ENCODE results near the gene ITPK1.

ITPK1 gene

DNA sequence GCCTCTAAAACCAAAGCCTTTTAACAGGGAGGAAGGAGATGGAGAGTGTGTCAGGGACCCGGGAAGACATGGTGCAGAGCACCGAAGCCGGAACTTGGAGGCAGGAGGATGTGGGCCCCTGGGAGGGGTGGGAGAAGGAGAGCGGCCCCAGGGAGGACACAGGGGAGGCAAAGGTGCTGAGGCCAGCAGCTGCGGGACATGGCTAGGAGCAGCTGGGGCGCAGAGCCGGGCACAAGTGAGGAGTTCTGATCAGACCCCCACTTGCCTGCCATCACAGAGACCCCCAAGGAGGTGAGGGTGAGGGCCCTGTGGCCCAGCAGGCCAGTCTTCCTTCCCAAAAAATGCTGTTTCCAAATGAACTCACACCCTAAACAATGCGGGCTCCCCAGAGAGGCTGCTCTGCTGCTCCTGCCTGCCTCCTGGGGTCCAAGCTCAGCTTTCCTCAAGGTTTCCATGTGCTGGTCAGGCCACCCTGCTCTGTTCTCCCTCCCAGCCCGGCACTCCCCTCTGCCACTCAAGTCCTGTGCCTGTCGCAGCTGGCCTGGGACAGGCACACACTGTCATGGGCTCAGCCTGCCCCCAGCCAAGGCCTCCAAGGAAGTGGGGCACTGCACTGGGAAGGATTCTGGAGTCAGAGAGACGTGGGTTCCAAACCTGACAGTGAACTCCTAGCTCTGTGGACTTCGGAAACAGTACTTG lies 168.7 kb downstream of the ITPK1 start:
- Histone ChIP-seq H4K20me1 (ENCODE audit: insufficient read depth) (no peaks in the 10 kb centered on the region), H3K4me1 (ENCODE audit: low read depth, poor library complexity, severe bottlenecking) (peaks cover under 1% of the 10 kb centered on the region), H2AFZ (ENCODE audit: low read depth) (no peak overlapping the region), H3K27ac (no peak overlapping the region), H3K9ac (no peak overlapping the region), H3K4me3 (IDR thresholded peaks at IDR 0.05; ENCODE audit: insufficient read depth, low read depth, low read length) (no peak overlapping the region), H3K79me2 (ENCODE audit: insufficient read depth, low read depth) (no peaks in the 10 kb centered on the region), H3K36me3 (ENCODE audit: insufficient read depth) (no peaks in the 10 kb centered on the region), H3K27me3 (ENCODE audit: insufficient read depth, low read depth) (no peaks in the 10 kb centered on the region), H3K4me2 (no peak overlapping the region)
- TF ChIP-seq, protein P1, sequence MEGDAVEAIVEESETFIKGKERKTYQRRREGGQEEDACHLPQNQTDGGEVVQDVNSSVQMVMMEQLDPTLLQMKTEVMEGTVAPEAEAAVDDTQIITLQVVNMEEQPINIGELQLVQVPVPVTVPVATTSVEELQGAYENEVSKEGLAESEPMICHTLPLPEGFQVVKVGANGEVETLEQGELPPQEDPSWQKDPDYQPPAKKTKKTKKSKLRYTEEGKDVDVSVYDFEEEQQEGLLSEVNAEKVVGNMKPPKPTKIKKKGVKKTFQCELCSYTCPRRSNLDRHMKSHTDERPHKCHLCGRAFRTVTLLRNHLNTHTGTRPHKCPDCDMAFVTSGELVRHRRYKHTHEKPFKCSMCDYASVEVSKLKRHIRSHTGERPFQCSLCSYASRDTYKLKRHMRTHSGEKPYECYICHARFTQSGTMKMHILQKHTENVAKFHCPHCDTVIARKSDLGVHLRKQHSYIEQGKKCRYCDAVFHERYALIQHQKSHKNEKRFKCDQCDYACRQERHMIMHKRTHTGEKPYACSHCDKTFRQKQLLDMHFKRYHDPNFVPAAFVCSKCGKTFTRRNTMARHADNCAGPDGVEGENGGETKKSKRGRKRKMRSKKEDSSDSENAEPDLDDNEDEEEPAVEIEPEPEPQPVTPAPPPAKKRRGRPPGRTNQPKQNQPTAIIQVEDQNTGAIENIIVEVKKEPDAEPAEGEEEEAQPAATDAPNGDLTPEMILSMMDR (conservative IDR thresholded peaks at IDR 0.05; ENCODE audit: low read depth, low read length): no peak

DNA sequence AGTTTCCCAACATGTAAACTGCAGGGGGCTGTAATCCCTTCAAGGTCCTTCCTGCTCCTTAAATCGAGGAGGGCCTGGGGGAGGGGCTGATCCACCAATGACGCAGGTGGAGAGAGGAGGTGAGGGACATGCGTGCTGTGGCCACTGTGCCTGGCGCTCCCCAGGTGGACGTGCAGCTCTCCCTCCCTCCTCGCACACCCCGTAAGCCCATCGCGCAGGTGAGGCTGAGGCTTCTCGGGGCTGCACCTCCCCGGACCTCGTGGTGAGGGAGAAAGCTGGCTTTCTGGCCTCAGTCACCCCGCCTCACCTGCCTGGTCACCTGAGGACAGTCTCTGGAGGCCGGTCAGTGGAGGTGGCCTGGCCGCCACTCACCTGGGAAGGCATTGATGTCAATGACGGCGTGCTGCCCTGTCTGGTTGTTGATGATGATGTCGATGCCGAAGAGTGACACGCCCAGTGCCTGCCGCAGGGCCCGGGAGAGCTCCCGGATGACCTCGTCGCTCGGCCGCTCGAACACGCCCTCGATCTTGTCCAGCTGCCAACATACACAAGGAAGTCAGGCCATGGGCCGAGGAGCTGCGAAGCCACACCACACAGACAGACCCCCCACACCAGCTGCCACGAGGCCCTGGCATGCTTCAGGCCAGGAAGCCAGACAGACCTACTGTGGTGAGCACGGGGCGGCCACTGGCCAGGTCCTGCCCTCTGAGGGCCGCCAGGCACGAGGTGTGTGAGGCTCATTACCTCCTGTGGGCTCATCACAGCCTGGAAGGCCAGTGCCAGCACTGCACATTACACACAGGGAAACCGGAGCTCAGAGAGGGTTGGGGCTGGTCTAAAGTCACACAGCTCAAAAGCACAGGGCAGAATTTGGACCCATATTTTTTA lies 169.5 kb downstream of the ITPK1 start:
- Histone ChIP-seq H2AFZ (ENCODE audit: low read depth) (no peak overlapping the region), H3K4me2 (no peak overlapping the region), H3K4me3 (IDR thresholded peaks at IDR 0.05; ENCODE audit: insufficient read depth, low read depth, low read length) (no peak overlapping the region), H3K36me3 (ENCODE audit: insufficient read depth) (no peaks in the 10 kb centered on the region), H3K9ac (no peak overlapping the region), H3K79me2 (ENCODE audit: insufficient read depth, low read depth) (no peaks in the 10 kb centered on the region), H3K27me3 (ENCODE audit: insufficient read depth, low read depth) (no peaks in the 10 kb centered on the region), H4K20me1 (ENCODE audit: insufficient read depth) (no peaks in the 10 kb centered on the region), H3K4me1 (ENCODE audit: low read depth, poor library complexity, severe bottlenecking) (no peaks in the 10 kb centered on the region), H3K27ac (no peak overlapping the region)
- TF ChIP-seq, protein P1 (conservative IDR thresholded peaks at IDR 0.05; ENCODE audit: low read depth, low read length): no peak

DNA sequence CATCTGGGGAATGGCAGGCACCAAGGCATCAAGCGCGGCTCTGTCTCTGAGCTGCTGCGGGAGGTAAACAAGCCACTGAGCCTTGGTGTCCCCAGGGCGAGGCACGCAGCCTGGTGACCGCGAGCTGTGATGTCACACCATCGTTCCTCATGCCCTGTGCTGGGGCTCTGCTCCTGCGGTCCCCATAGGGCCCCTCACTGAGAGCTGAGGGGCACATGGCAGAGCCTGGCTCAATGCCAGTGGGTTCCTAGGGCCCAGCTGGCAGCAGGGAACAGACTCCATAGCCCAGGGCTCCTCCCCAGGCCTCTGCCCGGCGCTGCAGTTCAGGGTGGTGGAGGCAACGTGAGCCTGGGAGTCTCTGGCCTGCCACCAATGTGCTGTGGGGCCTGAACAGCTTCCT lies 170.2 kb downstream of the ITPK1 start:
- Histone ChIP-seq H3K9ac (no peak overlapping the region), H3K27ac (no peak overlapping the region), H3K4me3 (IDR thresholded peaks at IDR 0.05; ENCODE audit: insufficient read depth, low read depth, low read length) (no peak overlapping the region), H3K79me2 (ENCODE audit: insufficient read depth, low read depth) (no peaks in the 10 kb centered on the region), H3K27me3 (ENCODE audit: insufficient read depth, low read depth) (no peaks in the 10 kb centered on the region), H3K36me3 (ENCODE audit: insufficient read depth) (no peaks in the 10 kb centered on the region), H3K4me1 (ENCODE audit: low read depth, poor library complexity, severe bottlenecking) (no peaks in the 10 kb centered on the region), H3K4me2 (no peak overlapping the region), H4K20me1 (ENCODE audit: insufficient read depth) (no peaks in the 10 kb centered on the region), H2AFZ (ENCODE audit: low read depth) (no peak overlapping the region)
- TF ChIP-seq, protein P1 (conservative IDR thresholded peaks at IDR 0.05; ENCODE audit: low read depth, low read length): no peak

DNA sequence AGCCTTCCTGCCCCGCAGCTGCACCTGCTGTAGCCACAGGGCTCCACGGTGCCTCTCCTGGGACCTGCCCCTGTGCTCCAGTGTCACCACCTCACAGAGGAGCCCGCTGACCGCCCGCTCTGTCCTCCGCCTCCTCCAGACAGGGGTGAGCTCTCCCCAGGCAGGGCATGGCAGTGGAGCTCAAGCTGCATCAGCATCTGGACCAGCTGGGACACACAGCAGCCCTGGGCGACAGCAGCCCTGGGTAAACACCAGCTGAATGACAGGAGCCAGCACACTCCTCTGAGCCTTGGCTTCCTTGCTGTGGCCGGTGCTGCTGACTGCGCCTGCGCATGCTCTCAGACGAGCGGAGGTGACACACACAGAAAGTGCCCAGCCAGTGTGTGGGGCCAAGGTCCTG lies 170.7 kb downstream of the ITPK1 start:
- no peaks in the 10 kb centered on the region for H3K36me3 ChIP-seq (ENCODE audit: insufficient read depth)
- H3K79me2 ChIP-seq (ENCODE audit: insufficient read depth, low read depth): no peaks in the 10 kb centered on the region
- no peak overlapping the region for H3K4me2 ChIP-seq
- H3K4me3 ChIP-seq (IDR thresholded peaks at IDR 0.05; ENCODE audit: insufficient read depth, low read depth, low read length): no peak overlapping the region
- no peaks in the 10 kb centered on the region for H3K4me1 ChIP-seq (ENCODE audit: low read depth, poor library complexity, severe bottlenecking)
- TF ChIP-seq, protein P1 (conservative IDR thresholded peaks at IDR 0.05; ENCODE audit: low read depth, low read length): no peak
- H3K27ac ChIP-seq: no peak overlapping the region
- H3K27me3 ChIP-seq (ENCODE audit: insufficient read depth, low read depth): no peaks in the 10 kb centered on the region
- no peak overlapping the region for H3K9ac ChIP-seq
- no peaks in the 10 kb centered on the region for H4K20me1 ChIP-seq (ENCODE audit: insufficient read depth)
- no peak overlapping the region for H2AFZ ChIP-seq (ENCODE audit: low read depth)

All from KMS-11 (cell line).